HCT116 (cell line): ENCODE measurements around the gene ALOX12B. TPM values are rescaled to one million over a fixed set of nuclear protein-coding genes. Genes with fewer than 3 reads are reported as not detected.

Experiments used
- ATAC-seq: fragments of 200-7000 bp; cut with Tn5 transposase; 2 replicates; pipeline ENCODE4 v1.9.1; 2020; ENCODE audit warnings: mild to moderate bottlenecking, moderate library complexity
- BruUV-seq: library from RNA; stranded (reverse); fragments of 400-500 nt; replicated peaks from 2 replicates; lab custom pipeline; 2021; lab: Mats Ljungman, UMichigan
- CTCF ChIA-PET: fragments of 300-600 bp; sonication (Branson Sonifier 250); formaldehyde crosslinking; loops from one replicate; lab custom pipeline; 2021; ENCODE audit warnings: antibody characterized with exemption; lab: Charles Lee
- POLR2A ChIA-PET: fragments of 300-600, 350-600 bp; sonication (Branson Sonifier 250); formaldehyde crosslinking; loops from one replicate; lab custom pipeline; 2021; ENCODE audit warnings: antibody characterized with exemption; lab: Charles Lee
- RAD21 ChIA-PET, 2 experiments: fragments of 300-600 bp; sonication (Branson Sonifier 250); formaldehyde crosslinking; loops; one replicate each; lab custom pipeline; 2023; ENCODE audit warnings: low total read pairs in 2 of 2; ENCODE audit not compliant: uncharacterized antibody in 2 of 2, unreplicated experiment in 2 of 2, low non-redundant PET in 1 of 2; lab: Charles Lee
- DNase-seq: peaks from one replicate; pipeline ENCODE4 v3.0.0-alpha.2; 2010; ENCODE audit warnings: low read depth, low spot score
- H2AFZ ChIP-seq: fragments of 200-600 bp; shearing (Covaris generic), sonication (generic); 2 replicates; pipeline ENCODE4 v1.6.1; 2017; ENCODE audit warnings: low read depth, mixed run types, mixed read lengths, antibody characterized with exemption, low read length; ENCODE audit not compliant: poor library complexity, severe bottlenecking
- H3K27ac ChIP-seq: 2 replicates; pipeline ENCODE4 v1.5.1; 2012; ENCODE audit warnings: low read depth, low read length
- H3K27me3 ChIP-seq: fragments of 200-600 bp; sonication (generic); 2 replicates; pipeline ENCODE4 v1.6.1; 2016; ENCODE audit warnings: mixed run types, low read length, mixed read lengths; ENCODE audit not compliant: insufficient read depth
- H3K36me3 ChIP-seq, 2 experiments: fragments of 200-500 bp in 1 of 2; fragments of 200-600 bp in 1 of 2; sonication (Bioruptor generic) in 1 of 2; sonication (generic) in 1 of 2; 2 replicates each; pipeline versions ENCODE4 v1.5.1 to v1.6.1; 2014 to 2016; ENCODE audit warnings: low read length in 2 of 2, inconsistent platforms in 1 of 2, mixed read lengths in 1 of 2, mixed run types in 1 of 2; ENCODE audit not compliant: insufficient read depth in 2 of 2, control insufficient read depth in 1 of 2
- H3K4me1 ChIP-seq, 2 experiments: fragments of 200-600 bp in 1 of 2; sonication (generic) in 1 of 2; 2 replicates each; pipeline versions ENCODE4 v1.5.1 to v1.6.1; 2012 to 2017; ENCODE audit warnings: low read length in 2 of 2, inconsistent platforms in 1 of 2, mild to moderate bottlenecking in 1 of 2, mixed read lengths in 1 of 2, mixed run types in 1 of 2, moderate library complexity in 1 of 2; ENCODE audit not compliant: insufficient read depth in 2 of 2, control insufficient read depth in 1 of 2
- H3K4me2 ChIP-seq: fragments of 200-600 bp; sonication (generic); 2 replicates; pipeline ENCODE4 v1.6.1; 2017; ENCODE audit warnings: mixed run types, low read length, mixed read lengths
- H3K4me3 ChIP-seq, 2 experiments: fragments of 200-600 bp in 1 of 2; sonication (generic) in 1 of 2; replicated peaks in 1 of 2; 2 replicates each; pipeline ENCODE4 v1.5.1; 2011 to 2016; ENCODE audit warnings: low read length in 2 of 2, control low read depth in 1 of 2, low read depth in 1 of 2, mild to moderate bottlenecking in 1 of 2, mixed read lengths in 1 of 2, mixed run types in 1 of 2
- H3K79me2 ChIP-seq: fragments of 200-600 bp; sonication (generic); 2 replicates; pipeline ENCODE4 v1.6.1; 2017; ENCODE audit warnings: mild to moderate bottlenecking, mixed run types, low read length, moderate library complexity, mixed read lengths; ENCODE audit not compliant: insufficient read depth
- H3K9ac ChIP-seq: fragments of 200-600 bp; sonication (generic); 2 replicates; pipeline ENCODE4 v1.6.1; 2016; ENCODE audit warnings: low read length, mixed read lengths
- H3K9me2 ChIP-seq: fragments of 200-600 bp; sonication (generic), shearing (Covaris generic); 2 replicates; pipeline ENCODE4 v1.6.1; 2017; ENCODE audit warnings: mixed run types, mild to moderate bottlenecking, moderate library complexity; ENCODE audit not compliant: insufficient read depth
- H3K9me3 ChIP-seq, 2 experiments: fragments of 200-500 bp in 1 of 2; fragments of 200-600 bp in 1 of 2; sonication (Bioruptor generic) in 1 of 2; sonication (generic) in 1 of 2; 2 replicates each; pipeline ENCODE4 v1.6.1; 2014 to 2017; ENCODE audit warnings: low read length in 2 of 2, mixed read lengths in 2 of 2, inconsistent platforms in 1 of 2, low read depth in 1 of 2, mild to moderate bottlenecking in 1 of 2, mixed run types in 1 of 2, moderate library complexity in 1 of 2; ENCODE audit not compliant: control insufficient read depth in 1 of 2, insufficient read depth in 1 of 2
- H4K20me1 ChIP-seq: fragments of 200-600 bp; sonication (generic), shearing (Covaris generic); 2 replicates; pipeline ENCODE4 v1.6.1; 2017; ENCODE audit warnings: mixed run types, mild to moderate bottlenecking, moderate library complexity; ENCODE audit not compliant: insufficient read depth
- CBX3 ChIP-seq: IDR thresholded peaks from 2 replicates; pipeline ENCODE4 v1.6.1; 2012; ENCODE audit warnings: low read depth
- RAD21 ChIP-seq: IDR thresholded peaks from 2 replicates; pipeline ENCODE4 v1.6.1; 2012; ENCODE audit warnings: low read depth, mild to moderate bottlenecking
- ZNF274 ChIP-seq: fragments of 200-500 bp; sonication (Bioruptor generic); IDR thresholded peaks from 2 replicates; pipeline ENCODE4 v1.6.1; 2014; ENCODE audit warnings: mild to moderate bottlenecking, low read depth, low read length, inconsistent platforms
- intact Hi-C: fragments of 100-400 bp; cut with micrococcal nuclease; formaldehyde crosslinking; loops from 2 replicates; pipeline ENCODE4 v1.10.0; 2022
- total RNA-seq: library from RNA; stranded (reverse); gene quantifications from one replicate; pipeline ENCODE4 v1.2.1, GENCODE V29; 2021; ENCODE audit not compliant: unreplicated experiment
- TF ChIP-seq, protein P1 (sequence below): IDR thresholded peaks from 2 replicates; pipeline ENCODE4 v1.6.1; 2012

ALOX12B gene
- total RNA-seq, 1 experiment from 2014 or later, result 3.8 TPM

DNA sequence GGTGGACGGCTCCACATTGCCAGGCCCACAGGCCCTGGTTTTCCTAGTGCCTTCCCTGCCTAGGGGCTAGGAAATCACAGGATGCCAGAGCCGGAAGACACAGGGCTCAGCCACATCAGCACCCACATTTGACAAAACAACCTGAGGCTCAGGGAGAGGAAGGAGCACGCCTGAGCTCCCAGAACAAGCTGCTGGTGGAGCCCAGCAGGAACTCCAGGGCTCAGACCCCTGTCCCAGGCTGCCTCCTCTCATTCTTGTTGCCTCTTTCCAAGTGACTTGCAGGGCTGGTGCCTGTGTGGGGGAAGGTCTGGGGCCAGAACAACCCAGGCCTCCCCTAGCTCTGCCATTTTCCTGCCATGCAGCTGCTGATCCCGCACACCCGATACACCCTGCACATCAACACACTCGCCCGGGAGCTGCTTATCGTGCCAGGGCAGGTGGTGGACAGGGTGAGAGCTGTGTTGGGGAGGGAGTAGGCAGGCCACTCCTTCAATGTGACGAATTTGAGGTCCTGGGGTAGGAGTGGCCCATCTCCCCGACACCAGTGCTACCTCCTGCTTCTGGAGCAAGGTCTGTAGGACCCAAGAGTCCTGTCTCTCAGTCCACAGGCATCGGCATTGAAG, 41.1 kb downstream of the ALOX12B start:
- no peak overlapping the region for H3K4me3 ChIP-seq
- no peak overlapping the region for H3K9ac ChIP-seq
- ChIA-PET CTCF (no interaction called here), RAD21 (no interaction called here), POLR2A (no interaction called here)
- H3K9me2 ChIP-seq, result no peaks in the 10 kb centered on the region
- intact Hi-C loops, result no loop called here
- DNase-seq, result no peak
- ATAC-seq, result no peak
- H3K4me2 ChIP-seq, result no peak overlapping the region
- TF ChIP-seq CBX3 (no peak), RAD21 (no peak)
- no TSS peak for BruUV-seq
- H3K4me1 ChIP-seq, result no peaks in the 10 kb centered on the region
- no peak overlapping the region for H2AFZ ChIP-seq
- H4K20me1 ChIP-seq, result no peaks in the 10 kb centered on the region
- no peaks in the 10 kb centered on the region for H3K79me2 ChIP-seq
- H3K27ac ChIP-seq, result no peak overlapping the region
- H3K9me3 ChIP-seq, result no peaks in the 10 kb centered on the region
- no peaks in the 10 kb centered on the region for H3K27me3 ChIP-seq
- H3K36me3 ChIP-seq, result no peaks in the 10 kb centered on the region

DNA sequence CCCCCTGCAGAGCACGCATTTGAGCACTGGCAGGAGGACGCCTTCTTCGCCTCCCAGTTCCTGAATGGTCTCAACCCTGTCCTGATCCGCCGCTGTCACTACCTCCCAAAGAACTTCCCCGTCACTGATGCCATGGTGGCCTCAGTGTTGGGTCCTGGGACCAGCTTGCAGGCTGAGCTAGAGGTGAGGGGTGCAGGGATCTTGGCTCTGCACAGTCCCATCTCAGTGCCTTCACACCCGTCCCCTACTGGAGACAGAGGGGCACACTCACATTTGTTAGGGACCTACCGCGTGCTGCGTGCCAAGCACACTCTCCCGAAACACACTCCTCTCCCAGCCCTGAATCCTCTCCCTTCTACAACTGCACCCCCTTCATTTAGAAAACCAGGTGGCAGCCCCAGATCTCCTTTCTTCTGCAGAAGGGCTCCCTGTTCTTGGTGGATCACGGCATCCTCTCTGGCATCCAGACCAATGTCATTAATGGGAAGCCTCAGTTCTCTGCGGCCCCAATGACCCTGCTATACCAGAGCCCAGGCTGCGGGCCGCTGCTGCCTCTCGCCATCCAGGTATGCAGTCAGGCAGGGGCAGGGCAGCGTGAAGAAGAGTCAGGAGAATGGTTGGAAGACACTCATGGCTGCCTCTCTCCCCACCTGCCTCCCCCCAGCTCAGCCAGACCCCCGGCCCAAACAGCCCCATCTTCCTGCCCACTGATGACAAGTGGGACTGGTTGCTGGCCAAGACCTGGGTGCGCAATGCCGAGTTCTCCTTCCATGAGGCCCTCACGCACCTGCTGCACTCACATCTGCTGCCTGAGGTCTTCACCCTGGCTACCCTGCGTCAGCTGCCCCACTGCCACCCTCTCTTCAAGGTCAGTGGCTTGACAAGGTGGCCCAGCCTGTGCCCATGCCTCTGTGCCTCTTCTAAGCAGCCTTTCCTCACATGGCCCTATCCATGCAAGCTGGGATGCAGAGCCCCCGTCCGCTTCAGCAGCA, 42.4 kb downstream of the ALOX12B start:
- Histone ChIP-seq H3K27ac (no peak overlapping the region), H4K20me1 (no peaks in the 10 kb centered on the region), H3K9me2 (no peaks in the 10 kb centered on the region), H3K4me2 (no peak overlapping the region), H3K27me3 (no peaks in the 10 kb centered on the region), H3K9me3 (no peaks in the 10 kb centered on the region), H3K36me3 (no peaks in the 10 kb centered on the region), H3K4me1 (peaks cover 0 to 6% of the 10 kb centered on the region in 2 experiments; a peak in 1 of 4 replicates), H3K9ac (no peak overlapping the region), H3K4me3 (no peak overlapping the region), H3K79me2 (no peaks in the 10 kb centered on the region), H2AFZ (no peak overlapping the region)
- RAD21 ChIA-PET, result no interaction called here
- CTCF ChIA-PET, result no interaction called here
- no TSS peak for BruUV-seq
- intact Hi-C loops, result loop anchor here (5.0 kb wide), 1 partner anchor 53 kb away; no protein-coding TSS in a partner anchor
- TF ChIP-seq CBX3, result no peak
- TF ChIP-seq, protein P1, sequence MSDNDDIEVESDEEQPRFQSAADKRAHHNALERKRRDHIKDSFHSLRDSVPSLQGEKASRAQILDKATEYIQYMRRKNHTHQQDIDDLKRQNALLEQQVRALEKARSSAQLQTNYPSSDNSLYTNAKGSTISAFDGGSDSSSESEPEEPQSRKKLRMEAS, result no peak
- TF ChIP-seq ZNF274, result no peak
- ATAC-seq, result no peak
- DNase-seq, result no peak
- POLR2A ChIA-PET, result no interaction called here
